Adrenal gland (tissue), 5 donors: ENCODE results near the gene CLUH.

Source experiments
- POLR2A ChIP-seq, 2 donors: fragments of 450-650 bp; IDR thresholded peaks; one replicate each; pipeline ENCODE4 v1.6.1; 2017; ENCODE audit warnings: antibody characterized with exemption in 2 of 2, mild to moderate bottlenecking in 2 of 2, moderate library complexity in 1 of 2
- TF ChIP-seq, protein P1 (sequence below), 6 experiments: fragments of 450-650 bp in 4 of 6; fragments of 200-600 bp in 2 of 6; sonication (generic) in 1 of 6; IDR thresholded peaks; 1 replicate in 5 of 6; 2 replicates in 1 of 6; pipeline versions ENCODE4 v1.5.1 to v1.8.0; 2016 to 2021; ENCODE audit warnings: antibody characterized with exemption in 6 of 6, mild to moderate bottlenecking in 2 of 6, moderate library complexity in 1 of 6
- donor health status: DM: no; HTN: no; CAD: no.

DNA sequence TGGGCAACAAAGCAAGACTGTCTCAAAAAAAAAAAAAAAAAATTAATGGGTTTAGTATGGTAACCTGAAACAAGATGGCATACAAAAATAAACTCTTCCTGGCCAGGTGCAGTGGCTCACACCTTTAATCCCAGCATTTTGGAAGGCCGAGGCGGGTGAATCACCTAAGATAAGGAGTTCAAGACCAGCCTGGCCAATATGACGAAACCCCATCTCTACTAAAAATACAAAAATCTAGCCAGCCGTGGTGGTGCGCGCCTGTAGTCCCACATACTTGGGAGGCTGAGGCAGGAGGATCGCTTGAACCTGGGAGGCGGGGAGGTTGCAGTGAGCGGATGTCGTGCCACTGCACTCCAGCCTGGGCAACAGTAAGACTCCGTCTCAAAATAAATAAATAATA, 62.4 kb downstream of the CLUH start:
- TF ChIP-seq, protein P1, sequence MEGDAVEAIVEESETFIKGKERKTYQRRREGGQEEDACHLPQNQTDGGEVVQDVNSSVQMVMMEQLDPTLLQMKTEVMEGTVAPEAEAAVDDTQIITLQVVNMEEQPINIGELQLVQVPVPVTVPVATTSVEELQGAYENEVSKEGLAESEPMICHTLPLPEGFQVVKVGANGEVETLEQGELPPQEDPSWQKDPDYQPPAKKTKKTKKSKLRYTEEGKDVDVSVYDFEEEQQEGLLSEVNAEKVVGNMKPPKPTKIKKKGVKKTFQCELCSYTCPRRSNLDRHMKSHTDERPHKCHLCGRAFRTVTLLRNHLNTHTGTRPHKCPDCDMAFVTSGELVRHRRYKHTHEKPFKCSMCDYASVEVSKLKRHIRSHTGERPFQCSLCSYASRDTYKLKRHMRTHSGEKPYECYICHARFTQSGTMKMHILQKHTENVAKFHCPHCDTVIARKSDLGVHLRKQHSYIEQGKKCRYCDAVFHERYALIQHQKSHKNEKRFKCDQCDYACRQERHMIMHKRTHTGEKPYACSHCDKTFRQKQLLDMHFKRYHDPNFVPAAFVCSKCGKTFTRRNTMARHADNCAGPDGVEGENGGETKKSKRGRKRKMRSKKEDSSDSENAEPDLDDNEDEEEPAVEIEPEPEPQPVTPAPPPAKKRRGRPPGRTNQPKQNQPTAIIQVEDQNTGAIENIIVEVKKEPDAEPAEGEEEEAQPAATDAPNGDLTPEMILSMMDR (IDR thresholded peaks at IDR 0.05) = no peak
- no peak for TF ChIP-seq POLR2A (IDR thresholded peaks at IDR 0.05)
